Measurements from ENCODE around the gene OTOP3. TPM values are rescaled to one million over a fixed set of nuclear protein-coding genes. Genes with fewer than 3 reads are reported as not detected.
A peak's percentile ranks its signal among the peaks of the same experiment; 100 is the strongest.

The OTOP3 gene
- total RNA-seq, 1 experiment from 2014 or later: not detected

- no peak overlapping the region for H4K5ac ChIP-seq (ENCODE audit: insufficient read length, low read depth, low read length)
- H3K36me3 Mint-ChIP-seq (ENCODE audit: insufficient read depth in 1 of 3, low read depth in 3 of 3): peaks cover 0 to 2% (median 0%) of the 10 kb centered on the region in 3 experiments; a peak in 1 of 7 replicates
- peak overlapping the region in 1 of 3 experiments; percentile 59; a peak in 1 of 7 replicates for H3K27ac Mint-ChIP-seq
- H3K23ac ChIP-seq (ENCODE audit: insufficient read length, low read depth, low read length): no peak overlapping the region
- no peak overlapping the region for H3K9ac ChIP-seq (ENCODE audit: extremely low read depth, insufficient read length, low read length)
- no peaks in the 10 kb centered on the region for H3K9me3 ChIP-seq (ENCODE audit: control insufficient read depth, low read depth, low read length)
- H3K27me3 ChIP-seq (ENCODE audit: insufficient read depth, low read length): no peaks in the 10 kb centered on the region
- H4K91ac ChIP-seq (ENCODE audit: insufficient read length, low read depth, low read length): no peak overlapping the region
- no peak overlapping the region for H3K14ac ChIP-seq (ENCODE audit: insufficient read depth, low read length)
- no peak overlapping the region for H2BK15ac ChIP-seq (ENCODE audit: low read depth, low read length)
- H3K4me2 ChIP-seq (ENCODE audit: insufficient read depth, insufficient read length, low read length): no peak overlapping the region
- WGBS (ENCODE audit: extremely low coverage, insufficient read length, low lambda C conversion rate): no CpG with 5 or more reads among the region's 12 CpGs
- H2BK20ac ChIP-seq (ENCODE audit: low read depth, low read length, poor library complexity, severe bottlenecking): no peak overlapping the region
- peaks cover 3% of the 10 kb centered on the region for H4K20me1 ChIP-seq (ENCODE audit: control insufficient read depth, insufficient read depth, insufficient read length)
- H3K79me1 ChIP-seq (ENCODE audit: insufficient read depth, low read depth, low read length, poor library complexity, severe bottlenecking): no peaks in the 10 kb centered on the region
- peaks cover 10 to 14% of the 10 kb centered on the region in 2 experiments for H3K4me1 Mint-ChIP-seq
- DNase-seq: peak; percentile 65
- H3K23me2 ChIP-seq (ENCODE audit: insufficient read length, low read depth, low read length, poor library complexity, severe bottlenecking): no peaks in the 10 kb centered on the region
- no peak overlapping the region for H2BK5ac ChIP-seq (ENCODE audit: insufficient read length, low read length)
- H2BK120ac ChIP-seq (ENCODE audit: low read depth, low read length, poor library complexity, severe bottlenecking): no peak overlapping the region
- H4K8ac ChIP-seq (replicated peaks; ENCODE audit: insufficient read length, low read depth, low read length): no peak overlapping the region
- H3K4me1 ChIP-seq (ENCODE audit: insufficient read depth, low read length): no peaks in the 10 kb centered on the region
- peak; percentile 49 for TF ChIP-seq CTCF (conservative IDR thresholded peaks at IDR 0.05)
- H3T11ph ChIP-seq (ENCODE audit: low read length): no peak overlapping the region
- H3K4me3 Mint-ChIP-seq: no peak overlapping the region; a peak in 1 of 5 replicates
- no peak overlapping the region for H3K56ac ChIP-seq (ENCODE audit: insufficient read length, low read depth, low read length)
- peaks cover 25% of the 10 kb centered on the region for H3K27me3 Mint-ChIP-seq (ENCODE audit: low read depth)
- no peak overlapping the region for H3K18ac ChIP-seq (ENCODE audit: insufficient read length, low read depth, low read length)
- no peak overlapping the region for H3K27ac ChIP-seq (ENCODE audit: insufficient read length, low read depth, low read length)
- H2AK5ac ChIP-seq (ENCODE audit: insufficient read length, low read length): no peak overlapping the region
- H2AFZ ChIP-seq (ENCODE audit: low read length): no peak overlapping the region
- no peak overlapping the region for H2BK12ac ChIP-seq (ENCODE audit: insufficient read length, low read depth, low read length)
- H3K79me2 ChIP-seq (ENCODE audit: insufficient read depth, low read length): no peaks in the 10 kb centered on the region
- H3K4ac ChIP-seq (ENCODE audit: low read depth, low read length): no peak overlapping the region
- H3K9me3 Mint-ChIP-seq: peaks cover 0 to 2% of the 10 kb centered on the region in 2 experiments; a peak in 1 of 5 replicates
These were observed 28.0 kb downstream of the OTOP3 start for GRCh38 chr17:74963656-74964055.

Measured in H9 (cell line).